ENCODE measurements around the gene TMPRSS11D.

DNA sequence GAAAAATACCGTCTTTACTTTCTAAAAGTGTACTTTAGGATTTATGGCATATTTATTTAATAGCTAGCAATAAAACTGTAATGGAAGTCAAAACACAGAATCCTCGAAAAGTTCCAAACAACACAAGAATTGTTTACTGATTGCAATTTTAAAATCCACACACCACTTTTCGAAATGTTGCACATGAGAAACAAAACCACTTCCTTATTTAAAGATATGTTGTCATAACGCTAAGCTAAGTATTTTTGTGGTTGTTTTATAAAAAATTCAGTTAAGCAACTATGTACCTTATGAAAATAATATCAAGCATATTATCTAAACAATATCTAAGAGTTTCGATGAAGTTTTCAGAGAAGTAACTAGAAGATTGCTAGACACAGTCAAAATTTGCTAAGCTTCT is 344 bp downstream of the TMPRSS11D start:
- TF ChIP-seq, protein P1, sequence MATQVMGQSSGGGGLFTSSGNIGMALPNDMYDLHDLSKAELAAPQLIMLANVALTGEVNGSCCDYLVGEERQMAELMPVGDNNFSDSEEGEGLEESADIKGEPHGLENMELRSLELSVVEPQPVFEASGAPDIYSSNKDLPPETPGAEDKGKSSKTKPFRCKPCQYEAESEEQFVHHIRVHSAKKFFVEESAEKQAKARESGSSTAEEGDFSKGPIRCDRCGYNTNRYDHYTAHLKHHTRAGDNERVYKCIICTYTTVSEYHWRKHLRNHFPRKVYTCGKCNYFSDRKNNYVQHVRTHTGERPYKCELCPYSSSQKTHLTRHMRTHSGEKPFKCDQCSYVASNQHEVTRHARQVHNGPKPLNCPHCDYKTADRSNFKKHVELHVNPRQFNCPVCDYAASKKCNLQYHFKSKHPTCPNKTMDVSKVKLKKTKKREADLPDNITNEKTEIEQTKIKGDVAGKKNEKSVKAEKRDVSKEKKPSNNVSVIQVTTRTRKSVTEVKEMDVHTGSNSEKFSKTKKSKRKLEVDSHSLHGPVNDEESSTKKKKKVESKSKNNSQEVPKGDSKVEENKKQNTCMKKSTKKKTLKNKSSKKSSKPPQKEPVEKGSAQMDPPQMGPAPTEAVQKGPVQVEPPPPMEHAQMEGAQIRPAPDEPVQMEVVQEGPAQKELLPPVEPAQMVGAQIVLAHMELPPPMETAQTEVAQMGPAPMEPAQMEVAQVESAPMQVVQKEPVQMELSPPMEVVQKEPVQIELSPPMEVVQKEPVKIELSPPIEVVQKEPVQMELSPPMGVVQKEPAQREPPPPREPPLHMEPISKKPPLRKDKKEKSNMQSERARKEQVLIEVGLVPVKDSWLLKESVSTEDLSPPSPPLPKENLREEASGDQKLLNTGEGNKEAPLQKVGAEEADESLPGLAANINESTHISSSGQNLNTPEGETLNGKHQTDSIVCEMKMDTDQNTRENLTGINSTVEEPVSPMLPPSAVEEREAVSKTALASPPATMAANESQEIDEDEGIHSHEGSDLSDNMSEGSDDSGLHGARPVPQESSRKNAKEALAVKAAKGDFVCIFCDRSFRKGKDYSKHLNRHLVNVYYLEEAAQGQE (IDR thresholded peaks at IDR 0.05; ENCODE audit: low read depth): no peak
- TF ChIP-seq EP300 (IDR thresholded peaks at IDR 0.05; ENCODE audit: borderline replicate concordance): no peak
- no peak for TF ChIP-seq TCF12 (IDR thresholded peaks at IDR 0.05; ENCODE audit: low read depth)
- TF ChIP-seq FOXM1 (IDR thresholded peaks at IDR 0.05; ENCODE audit: borderline replicate concordance, low read depth): no peak
- TF ChIP-seq, protein P2, sequence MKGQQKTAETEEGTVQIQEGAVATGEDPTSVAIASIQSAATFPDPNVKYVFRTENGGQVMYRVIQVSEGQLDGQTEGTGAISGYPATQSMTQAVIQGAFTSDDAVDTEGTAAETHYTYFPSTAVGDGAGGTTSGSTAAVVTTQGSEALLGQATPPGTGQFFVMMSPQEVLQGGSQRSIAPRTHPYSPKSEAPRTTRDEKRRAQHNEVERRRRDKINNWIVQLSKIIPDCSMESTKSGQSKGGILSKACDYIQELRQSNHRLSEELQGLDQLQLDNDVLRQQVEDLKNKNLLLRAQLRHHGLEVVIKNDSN (IDR thresholded peaks at IDR 0.05): no peak
- TF ChIP-seq EGR1 (IDR thresholded peaks at IDR 0.05): no peak
- TF ChIP-seq, protein P3, sequence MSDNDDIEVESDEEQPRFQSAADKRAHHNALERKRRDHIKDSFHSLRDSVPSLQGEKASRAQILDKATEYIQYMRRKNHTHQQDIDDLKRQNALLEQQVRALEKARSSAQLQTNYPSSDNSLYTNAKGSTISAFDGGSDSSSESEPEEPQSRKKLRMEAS (IDR thresholded peaks at IDR 0.05): no peak
- TF ChIP-seq TAF1 (IDR thresholded peaks at IDR 0.05; ENCODE audit: low read depth): no peak
